CD4-positive, alpha-beta T cell treated with Interleukin-12 subunit alpha and Interleukin-12 subunit beta, for 1 hour (primary cell): ENCODE data around the gene DHCR7.

Source experiments
- DNase-seq: peaks from one replicate; pipeline ENCODE4 v3.0.0-alpha.2; 2020

DHCR7 gene

GRCh38 chr11:71456294-71456693 lies 8.1 kb upstream of the DHCR7 start:
- DNase-seq: no peak

- peak; percentile 53 for DNase-seq
Observed at GRCh38 chr11:71454470-71455113, 6.4 kb upstream of the DHCR7 start.

GRCh38 chr11:71453918-71454304 lies 5.7 kb upstream of the DHCR7 start:
- no peak for DNase-seq

- peak; percentile 94 for DNase-seq
Observed at GRCh38 chr11:71453037-71453917, 5.1 kb upstream of the DHCR7 start, which contains the start of gene NADSYN1. Gene NADSYN1, plus strand, starts transcription at chr11:71453203. Its CDS starts 94 bp downstream, at chr11:71453297.

GRCh38 chr11:71452199-71453036 lies 4.2 kb upstream of the DHCR7 start:
- DNase-seq: peak; percentile 70

GRCh38 chr11:71451596-71452198 lies 3.5 kb upstream of the DHCR7 start:
- no peak for DNase-seq

GRCh38 chr11:71450939-71451338 lies 2.7 kb upstream of the DHCR7 start:
- no peak for DNase-seq

GRCh38 chr11:71450507-71450906 lies 2.3 kb upstream of the DHCR7 start:
- no peak for DNase-seq

- DNase-seq: no peak
Observed at GRCh38 chr11:71449596-71449995, 1.4 kb upstream of the DHCR7 start.

- DNase-seq: peak; percentile 42
Observed at GRCh38 chr11:71447791-71448256, 369 bp downstream of the DHCR7 start.

GRCh38 chr11:71446942-71447688 lies 1.1 kb downstream of the DHCR7 start:
- no peak for DNase-seq

- DNase-seq: no peak
Observed at GRCh38 chr11:71446150-71446549, 2.0 kb downstream of the DHCR7 start.

- no peak for DNase-seq
Observed at GRCh38 chr11:71444811-71445210, 3.4 kb downstream of the DHCR7 start.

GRCh38 chr11:71443736-71444445 lies 4.3 kb downstream of the DHCR7 start:
- DNase-seq: no peak

- DNase-seq: no peak
Observed at GRCh38 chr11:71442880-71443279, 5.3 kb downstream of the DHCR7 start.

GRCh38 chr11:71442123-71442522 lies 6.1 kb downstream of the DHCR7 start:
- DNase-seq: no peak

- DNase-seq: no peak
Observed at GRCh38 chr11:71441251-71441650, 6.9 kb downstream of the DHCR7 start.

- DNase-seq: no peak
Observed at GRCh38 chr11:71440021-71440755, 8.0 kb downstream of the DHCR7 start.

- no peak for DNase-seq
Observed at GRCh38 chr11:71438650-71439049, 9.5 kb downstream of the DHCR7 start.

GRCh38 chr11:71437879-71438278 lies 10.3 kb downstream of the DHCR7 start:
- DNase-seq: no peak

GRCh38 chr11:71437399-71437798 lies 10.8 kb downstream of the DHCR7 start:
- DNase-seq: no peak
